ENCODE results near the gene TMOD3.
A peak's percentile ranks its signal among the peaks of the same experiment; 100 is the strongest.

Gene TMOD3

GRCh38 chr15:51888593-51889195 is 59.2 kb downstream of the TMOD3 start:
- TF ChIP-seq CTCF (IDR thresholded peaks at IDR 0.05; ENCODE audit: low read depth, low read length) = peak; percentile 60
- no peak for DNase-seq (ENCODE audit: extremely low read depth, low read depth)

- no peak for DNase-seq (ENCODE audit: extremely low read depth, low read depth)
- TF ChIP-seq CTCF (IDR thresholded peaks at IDR 0.05; ENCODE audit: low read depth, low read length) = no peak
Observed at GRCh38 chr15:51889486-51889885, 60.0 kb downstream of the TMOD3 start.

GRCh38 chr15:51904421-51904820 is 75.0 kb downstream of the TMOD3 start:
- TF ChIP-seq CTCF (IDR thresholded peaks at IDR 0.05; ENCODE audit: low read depth, low read length) = no peak
- DNase-seq (ENCODE audit: extremely low read depth, low read depth) = no peak

GRCh38 chr15:51904931-51905330 is 75.5 kb downstream of the TMOD3 start:
- no peak for TF ChIP-seq CTCF (IDR thresholded peaks at IDR 0.05; ENCODE audit: low read depth, low read length)
- no peak for DNase-seq (ENCODE audit: extremely low read depth, low read depth)

- TF ChIP-seq CTCF (IDR thresholded peaks at IDR 0.05; ENCODE audit: low read depth, low read length) = no peak
- no peak for DNase-seq (ENCODE audit: extremely low read depth, low read depth)
Observed at GRCh38 chr15:51907136-51907862, 77.8 kb downstream of the TMOD3 start.

GRCh38 chr15:51908316-51908715 is 78.9 kb downstream of the TMOD3 start:
- no peak for DNase-seq (ENCODE audit: extremely low read depth, low read depth)
- no peak for TF ChIP-seq CTCF (IDR thresholded peaks at IDR 0.05; ENCODE audit: low read depth, low read length)

GRCh38 chr15:51909584-51909983 is 80.1 kb downstream of the TMOD3 start:
- no peak for DNase-seq (ENCODE audit: extremely low read depth, low read depth)
- no peak for TF ChIP-seq CTCF (IDR thresholded peaks at IDR 0.05; ENCODE audit: low read depth, low read length)
